Suprapubic skin (tissue), 4 donors: ENCODE results near the gene ANK2. TPM values are rescaled to one million over a fixed set of nuclear protein-coding genes. Genes with fewer than 3 reads are reported as not detected.

ENCODE experiments used
- DNase-seq, 2 donors: peaks; one replicate each; pipeline ENCODE4 v3.0.0-alpha.2; 2019; ENCODE audit warnings: low spot score in 2 of 2
- H3K27ac ChIP-seq: fragments of 200-600 bp; sonication (generic); one replicate; pipeline ENCODE4 v1.5.1; 2019
- H3K27me3 ChIP-seq: fragments of 200-600 bp; sonication (generic); one replicate; pipeline ENCODE4 v1.5.1; 2019
- H3K36me3 ChIP-seq: fragments of 200-600 bp; sonication (generic); one replicate; pipeline ENCODE4 v1.5.1; 2019
- H3K4me1 ChIP-seq: fragments of 200-600 bp; sonication (generic); one replicate; pipeline ENCODE4 v1.5.1; 2019
- H3K4me3 ChIP-seq: fragments of 200-600 bp; sonication (generic); one replicate; pipeline ENCODE4 v1.5.1; 2019; ENCODE audit warnings: mild to moderate bottlenecking
- H3K9me3 ChIP-seq: fragments of 200-600 bp; sonication (generic); one replicate; pipeline ENCODE4 v1.5.1; 2019
- CTCF ChIP-seq, 2 donors: fragments of 200-600 bp in 1 of 2; fragments of 450-650 bp in 1 of 2; sonication (generic) in 1 of 2; IDR thresholded peaks; one replicate each; pipeline ENCODE4 v1.5.1; 2016 to 2019; ENCODE audit warnings: antibody characterized with exemption in 2 of 2, mild to moderate bottlenecking in 1 of 2, moderate library complexity in 1 of 2
- EP300 ChIP-seq: sonication (generic); formaldehyde crosslinking; IDR thresholded peaks from one replicate; pipeline ENCODE4 v1.6.1; 2017; ENCODE audit warnings: antibody characterized with exemption
- POLR2A ChIP-seq, 2 donors: fragments of 450-650 bp; IDR thresholded peaks; one replicate each; pipeline ENCODE4 v1.6.1; 2017; ENCODE audit warnings: antibody characterized with exemption in 2 of 2, mild to moderate bottlenecking in 2 of 2, moderate library complexity in 2 of 2
- POLR2AphosphoS5 ChIP-seq, 3 donors: sonication (generic); formaldehyde crosslinking; IDR thresholded peaks; one replicate each; pipeline ENCODE4 v1.6.1; 2017; ENCODE audit warnings: antibody characterized with exemption in 3 of 3
- WGBS: methylation state at CpG from one replicate; pipeline ENCODE4 v1.1.5; 2018; 5-methylcytosine and 5-hydroxymethylcytosine counted together
- total RNA-seq, 4 donors: library from RNA; depleted of rRNA; stranded (reverse); fragments of >200 nt; gene quantifications; one replicate each; pipeline ENCODE4 v1.1.0, GENCODE V29; 2016

ANK2 gene
- total RNA-seq, 4 donors from 2014 or later: 7.7 to 15.2 (median 11.2) TPM

GRCh38 chr4:113300471-113300928, 251.0 kb downstream of the ANK2 start:
- Histone ChIP-seq H3K27me3 (no peaks in the 10 kb centered on the region), H3K4me3 (no peak overlapping the region), H3K9me3 (no peaks in the 10 kb centered on the region), H3K27ac (peak overlapping the region; percentile 75), H3K4me1 (no peaks in the 10 kb centered on the region), H3K36me3 (no peaks in the 10 kb centered on the region)
- no peak for DNase-seq
- TF ChIP-seq CTCF (IDR thresholded peaks at IDR 0.05): no peak
- TF ChIP-seq POLR2AphosphoS5 (IDR thresholded peaks at IDR 0.05): peak in 2 of 3 donors; percentile 29 to 49
- TF ChIP-seq POLR2A (IDR thresholded peaks at IDR 0.05): peak in 1 of 2 donors; percentile 67
- 53% methylated on average over 5 of the region's 5 CpGs for WGBS

- TF ChIP-seq POLR2AphosphoS5 (IDR thresholded peaks at IDR 0.05) (no peak), EP300 (no peak), CTCF (IDR thresholded peaks at IDR 0.05) (no peak), POLR2A (IDR thresholded peaks at IDR 0.05) (no peak)
- Histone ChIP-seq H3K4me3 (no peak overlapping the region), H3K36me3 (no peaks in the 10 kb centered on the region), H3K27ac (no peak overlapping the region), H3K4me1 (no peaks in the 10 kb centered on the region), H3K27me3 (no peaks in the 10 kb centered on the region), H3K9me3 (no peaks in the 10 kb centered on the region)
- 54% methylated on average over 1 of the region's 1 CpG for WGBS
- no peak for DNase-seq
These were observed 252.6 kb downstream of the ANK2 start for GRCh38 chr4:113302051-113302450.

- Histone ChIP-seq H3K4me3 (no peak overlapping the region), H3K9me3 (no peaks in the 10 kb centered on the region), H3K4me1 (no peaks in the 10 kb centered on the region), H3K36me3 (no peaks in the 10 kb centered on the region), H3K27ac (no peak overlapping the region), H3K27me3 (no peaks in the 10 kb centered on the region)
- TF ChIP-seq POLR2AphosphoS5 (IDR thresholded peaks at IDR 0.05): no peak
- TF ChIP-seq CTCF (IDR thresholded peaks at IDR 0.05): no peak
- no peak for TF ChIP-seq EP300
- no peak for TF ChIP-seq POLR2A (IDR thresholded peaks at IDR 0.05)
- no peak for DNase-seq
- WGBS: 55% methylated on average over 1 of the region's 1 CpG
These were observed 253.9 kb downstream of the ANK2 start for GRCh38 chr4:113303315-113303714.

GRCh38 chr4:113311047-113311446, 261.6 kb downstream of the ANK2 start:
- DNase-seq: no peak
- no peak for TF ChIP-seq POLR2A (IDR thresholded peaks at IDR 0.05)
- TF ChIP-seq CTCF (IDR thresholded peaks at IDR 0.05): no peak
- no peak for TF ChIP-seq POLR2AphosphoS5 (IDR thresholded peaks at IDR 0.05)
- TF ChIP-seq EP300: no peak
- Histone ChIP-seq H3K4me3 (no peak overlapping the region), H3K27me3 (no peaks in the 10 kb centered on the region), H3K36me3 (no peaks in the 10 kb centered on the region), H3K9me3 (no peaks in the 10 kb centered on the region), H3K4me1 (peaks cover 2% of the 10 kb centered on the region), H3K27ac (no peak overlapping the region)
- whole genome bisulfite sequencing: 48% methylated on average over 2 of the region's 2 CpGs

GRCh38 chr4:113312529-113312928, 263.1 kb downstream of the ANK2 start:
- Histone ChIP-seq H3K4me1 (peaks cover 2% of the 10 kb centered on the region), H3K27ac (no peak overlapping the region), H3K36me3 (no peaks in the 10 kb centered on the region), H3K27me3 (no peaks in the 10 kb centered on the region), H3K9me3 (no peaks in the 10 kb centered on the region), H3K4me3 (no peak overlapping the region)
- no peak for DNase-seq
- TF ChIP-seq POLR2AphosphoS5 (IDR thresholded peaks at IDR 0.05) (no peak), CTCF (IDR thresholded peaks at IDR 0.05) (no peak), POLR2A (IDR thresholded peaks at IDR 0.05) (no peak), EP300 (no peak)
- WGBS: 72% methylated on average over 3 of the region's 3 CpGs
